Fibroblast of the conjunctiva (primary cell): ENCODE data around the gene LMTK3.

Experiments used
- DNase-seq: peaks from one replicate; pipeline ENCODE4 v3.0.0-alpha.2; 2010; ENCODE audit warnings: low read depth

The LMTK3 gene, protein sequence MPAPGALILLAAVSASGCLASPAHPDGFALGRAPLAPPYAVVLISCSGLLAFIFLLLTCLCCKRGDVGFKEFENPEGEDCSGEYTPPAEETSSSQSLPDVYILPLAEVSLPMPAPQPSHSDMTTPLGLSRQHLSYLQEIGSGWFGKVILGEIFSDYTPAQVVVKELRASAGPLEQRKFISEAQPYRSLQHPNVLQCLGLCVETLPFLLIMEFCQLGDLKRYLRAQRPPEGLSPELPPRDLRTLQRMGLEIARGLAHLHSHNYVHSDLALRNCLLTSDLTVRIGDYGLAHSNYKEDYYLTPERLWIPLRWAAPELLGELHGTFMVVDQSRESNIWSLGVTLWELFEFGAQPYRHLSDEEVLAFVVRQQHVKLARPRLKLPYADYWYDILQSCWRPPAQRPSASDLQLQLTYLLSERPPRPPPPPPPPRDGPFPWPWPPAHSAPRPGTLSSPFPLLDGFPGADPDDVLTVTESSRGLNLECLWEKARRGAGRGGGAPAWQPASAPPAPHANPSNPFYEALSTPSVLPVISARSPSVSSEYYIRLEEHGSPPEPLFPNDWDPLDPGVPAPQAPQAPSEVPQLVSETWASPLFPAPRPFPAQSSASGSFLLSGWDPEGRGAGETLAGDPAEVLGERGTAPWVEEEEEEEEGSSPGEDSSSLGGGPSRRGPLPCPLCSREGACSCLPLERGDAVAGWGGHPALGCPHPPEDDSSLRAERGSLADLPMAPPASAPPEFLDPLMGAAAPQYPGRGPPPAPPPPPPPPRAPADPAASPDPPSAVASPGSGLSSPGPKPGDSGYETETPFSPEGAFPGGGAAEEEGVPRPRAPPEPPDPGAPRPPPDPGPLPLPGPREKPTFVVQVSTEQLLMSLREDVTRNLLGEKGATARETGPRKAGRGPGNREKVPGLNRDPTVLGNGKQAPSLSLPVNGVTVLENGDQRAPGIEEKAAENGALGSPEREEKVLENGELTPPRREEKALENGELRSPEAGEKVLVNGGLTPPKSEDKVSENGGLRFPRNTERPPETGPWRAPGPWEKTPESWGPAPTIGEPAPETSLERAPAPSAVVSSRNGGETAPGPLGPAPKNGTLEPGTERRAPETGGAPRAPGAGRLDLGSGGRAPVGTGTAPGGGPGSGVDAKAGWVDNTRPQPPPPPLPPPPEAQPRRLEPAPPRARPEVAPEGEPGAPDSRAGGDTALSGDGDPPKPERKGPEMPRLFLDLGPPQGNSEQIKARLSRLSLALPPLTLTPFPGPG (N-terminal part only)

GRCh38 chr19:48511800-48512503, at the start of gene LMTK3:
Gene LMTK3 (minus strand): TSS chr19:48511835. CDS start chr19:48511576, 259 bp downstream.
- DNase-seq = no peak

- DNase-seq = no peak
These were observed 49.8 kb upstream of the LMTK3 start for GRCh38 chr19:48561412-48561811.

- no peak for DNase-seq
These were observed 48.5 kb upstream of the LMTK3 start for GRCh38 chr19:48560095-48560530.

DNA sequence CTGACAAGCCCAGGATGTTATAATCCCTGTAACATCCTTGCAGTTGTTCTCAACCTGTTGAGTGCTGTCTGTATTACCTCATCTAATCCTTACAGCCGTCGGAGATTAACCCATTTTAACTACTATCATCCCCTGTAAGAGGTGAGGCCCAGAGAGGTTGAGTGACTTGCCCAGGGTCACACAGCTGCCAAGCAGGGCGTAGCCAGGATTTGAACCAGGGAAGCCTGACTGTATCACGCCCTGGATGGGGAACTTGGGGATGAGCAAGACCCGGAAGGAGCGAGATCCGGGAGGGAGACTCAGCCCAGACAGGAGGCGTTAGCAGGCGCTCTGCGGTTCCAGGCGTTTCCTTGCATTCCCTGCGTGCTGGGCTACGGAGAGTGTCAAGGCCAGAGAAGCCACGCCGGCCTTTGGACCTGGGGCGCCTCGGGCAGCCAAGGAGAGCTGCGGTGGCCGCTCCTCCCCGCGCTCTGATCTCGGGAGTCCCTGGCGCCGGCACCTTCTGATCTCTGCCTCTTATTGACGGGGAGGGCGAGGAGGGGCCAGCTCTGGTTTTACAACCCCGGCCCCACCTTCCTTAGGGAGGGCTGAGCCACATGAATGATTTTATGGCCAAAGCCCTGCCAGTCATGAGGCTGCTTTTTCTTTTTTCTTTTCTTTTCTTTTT, 46.5 kb upstream of the LMTK3 start:
- no peak for DNase-seq

GRCh38 chr19:48556825-48557224, 45.2 kb upstream of the LMTK3 start:
- no peak for DNase-seq

DNA sequence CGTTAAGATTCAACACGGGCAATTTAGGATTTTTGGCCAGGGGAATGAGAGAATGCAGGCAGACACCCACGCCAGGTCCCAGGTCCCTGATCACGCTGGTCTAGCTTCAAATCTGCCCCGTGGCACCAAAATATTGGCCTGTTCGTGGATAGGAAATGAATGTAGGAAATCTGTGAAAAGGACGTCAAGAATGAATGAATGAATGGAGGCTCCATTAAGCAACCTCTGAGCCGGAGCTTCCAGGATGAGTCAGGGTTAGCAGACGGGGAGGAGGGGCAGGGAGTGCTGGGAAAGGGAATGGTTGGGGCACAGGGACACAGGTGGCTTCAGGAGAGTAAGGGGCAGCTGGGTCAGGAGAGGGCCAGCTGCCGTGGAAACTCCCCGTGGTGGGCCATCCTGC, 44.5 kb upstream of the LMTK3 start:
- DNase-seq = no peak

DNA sequence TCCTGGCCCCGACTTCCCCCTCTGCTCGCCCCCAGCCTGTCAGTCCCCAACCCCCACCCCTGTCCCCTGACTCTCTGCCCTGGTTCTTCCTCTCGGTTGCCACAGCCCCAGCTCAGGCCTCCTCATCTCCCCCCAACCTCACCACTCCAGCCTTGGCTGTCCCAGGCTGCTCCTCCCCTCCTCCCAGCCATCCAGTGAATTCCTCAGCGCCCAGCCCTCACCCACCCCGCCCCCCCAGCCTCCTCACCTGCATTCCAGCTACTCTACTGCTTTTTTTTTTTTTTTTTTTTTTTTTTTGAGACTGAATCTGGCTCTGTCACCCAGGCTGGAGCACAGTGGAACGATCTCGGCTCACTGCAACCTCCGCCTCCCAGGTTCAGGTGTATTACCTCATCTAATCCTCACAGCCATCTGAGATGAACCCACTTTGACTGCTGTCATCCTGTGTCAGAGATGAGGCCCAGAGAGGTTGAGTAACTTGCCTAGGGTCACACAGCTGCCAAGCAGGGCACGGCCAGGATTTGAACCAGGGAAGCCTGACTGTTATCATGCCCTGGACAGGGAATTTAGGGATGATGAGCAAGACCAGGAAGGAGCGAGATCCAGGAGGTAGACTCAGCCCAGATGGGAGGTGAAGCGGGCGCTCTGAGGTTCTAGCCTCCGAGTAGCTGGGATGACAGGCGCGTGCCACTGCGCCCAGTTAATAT, 42.9 kb upstream of the LMTK3 start:
- DNase-seq = no peak

GRCh38 chr19:48553676-48554384, 42.2 kb upstream of the LMTK3 start:
- no peak for DNase-seq

DNA sequence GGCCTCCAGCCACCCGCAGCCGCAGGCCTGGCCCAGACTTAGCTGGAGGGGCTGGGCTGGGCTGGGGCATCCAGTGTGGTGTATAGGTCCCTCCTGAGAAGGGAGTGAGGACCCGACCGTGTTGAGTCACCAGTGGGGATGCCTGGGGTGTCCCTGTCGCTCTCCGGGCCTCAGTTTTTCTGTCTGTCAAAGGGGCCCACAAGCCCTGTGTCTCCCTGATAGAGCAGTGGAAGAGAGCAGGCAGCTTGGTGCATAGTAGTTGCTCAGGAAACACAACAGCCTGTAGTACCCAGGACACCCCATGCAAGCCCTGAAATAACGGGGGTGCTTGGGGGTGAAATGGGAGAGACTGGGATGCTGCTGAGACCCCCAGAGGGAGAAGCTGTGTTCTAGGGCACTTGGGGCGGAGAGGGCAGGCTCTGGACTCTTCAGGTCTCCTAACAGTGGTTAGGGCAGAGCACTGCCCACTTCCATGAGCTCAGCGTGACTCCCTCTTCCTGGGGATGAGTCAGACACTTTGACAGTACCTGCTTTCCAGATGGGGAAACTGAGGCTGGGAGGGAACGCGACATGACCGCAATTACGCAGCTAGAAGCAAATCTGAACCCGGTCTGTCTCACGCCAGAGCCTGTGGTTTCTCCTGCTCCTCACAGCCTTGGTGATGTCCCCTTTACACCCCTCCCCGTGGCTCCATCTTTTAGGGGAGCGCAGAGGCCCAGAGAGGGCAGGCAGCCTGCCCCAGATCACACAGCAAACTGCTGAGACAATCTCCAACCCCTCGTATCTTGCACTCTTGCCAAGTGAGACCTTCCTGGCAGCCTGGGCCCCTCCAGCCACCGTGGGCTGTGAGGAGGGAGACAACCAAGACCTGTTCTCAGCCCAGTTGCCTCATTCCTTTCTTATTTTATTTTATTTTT, 41.0 kb upstream of the LMTK3 start:
- DNase-seq = no peak

- DNase-seq = no peak
These were observed 40.0 kb upstream of the LMTK3 start, which contains the start of gene SULT2B1 for GRCh38 chr19:48551437-48552302. Gene SULT2B1 (plus strand): TSS chr19:48552172. CDS start chr19:48552253, 81 bp downstream.

GRCh38 chr19:48549380-48549779, 37.7 kb upstream of the LMTK3 start:
- no peak for DNase-seq

GRCh38 chr19:48548253-48548911, 36.7 kb upstream of the LMTK3 start:
- DNase-seq = no peak

DNA sequence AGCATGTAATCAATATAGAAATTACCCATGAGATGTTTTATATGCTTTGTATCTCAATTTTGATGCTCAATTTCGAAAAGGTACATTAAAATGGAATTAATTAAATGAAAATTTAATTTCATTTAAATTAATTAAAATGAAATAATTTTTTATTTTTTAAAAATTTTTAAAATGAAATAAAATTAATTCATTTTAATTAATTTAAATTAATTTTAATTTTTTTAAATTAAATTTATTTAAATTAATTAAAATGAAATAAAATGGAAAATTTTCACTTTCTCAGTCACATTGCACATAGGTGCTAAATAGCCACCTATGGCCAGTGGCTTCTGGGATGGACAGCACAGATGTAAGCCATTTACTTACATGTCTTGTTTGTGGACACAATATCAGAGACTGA, 36.1 kb upstream of the LMTK3 start:
- no peak for DNase-seq

DNA sequence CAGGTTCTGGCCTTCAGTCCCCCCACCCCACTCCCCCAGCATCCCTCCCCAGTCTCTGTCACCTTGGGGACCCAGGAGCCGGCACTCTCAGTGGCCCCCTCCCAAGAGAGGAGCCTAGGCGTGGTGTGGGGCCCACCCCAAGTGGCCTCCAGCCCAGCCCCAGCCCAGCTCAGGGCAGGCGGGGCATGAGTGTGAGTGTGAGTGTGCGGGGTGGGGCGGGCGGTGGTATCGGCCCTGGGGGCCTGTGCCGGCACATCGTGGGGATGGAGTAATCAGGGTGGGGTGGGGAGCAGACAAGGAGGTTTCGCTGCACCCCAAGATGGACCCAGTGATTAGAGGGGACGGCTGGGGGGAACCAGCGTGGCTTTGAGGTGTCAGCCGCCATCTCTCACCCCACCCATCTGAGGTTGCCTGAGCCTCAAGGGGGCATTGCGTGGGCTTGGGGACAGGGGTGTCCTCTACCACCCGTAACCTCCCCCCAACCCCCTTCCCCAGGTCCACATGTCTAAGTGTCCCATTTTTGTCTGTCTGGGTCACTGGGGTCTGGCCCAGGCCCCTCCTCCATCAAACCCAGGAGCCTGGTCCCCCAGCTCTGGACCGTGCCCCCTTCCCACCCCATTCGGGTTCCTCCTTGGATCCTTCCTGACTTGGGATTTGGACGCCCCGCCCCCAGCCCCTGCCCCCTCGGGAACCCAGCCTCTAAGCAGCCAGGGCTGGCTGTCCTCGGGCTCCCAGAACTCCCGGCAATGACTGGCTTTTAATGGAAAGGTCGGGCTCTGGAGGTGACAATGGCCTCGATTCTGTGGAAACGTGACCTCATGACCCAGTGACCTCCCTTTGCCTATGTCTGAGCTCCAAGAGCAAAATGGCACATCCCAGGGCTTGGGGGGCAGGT, 33.5 kb upstream of the LMTK3 start:
- DNase-seq = no peak

GRCh38 chr19:48543121-48543710, 31.6 kb upstream of the LMTK3 start:
- DNase-seq = no peak

- DNase-seq = no peak
These were observed 30.2 kb upstream of the LMTK3 start for GRCh38 chr19:48541813-48542212.
